HT1080 (cell line): ENCODE data around the gene PCDHB16. TPM values are rescaled to one million over a fixed set of nuclear protein-coding genes. Genes with fewer than 3 reads are reported as not detected.
"Not testable (repeated sequence)": the region's sequence is repeated elsewhere in the genome, so short reads cannot be mapped to it uniquely, and the experiment has no call there.

ENCODE experiments used
- DNase-seq: peaks from one replicate; pipeline ENCODE4 v3.0.0-alpha.2; 2015; ENCODE audit warnings: low read depth
- total RNA-seq: library from RNA; depleted of rRNA; stranded (reverse); fragments of >200 nt; shearing (Covaris generic); gene quantifications from 2 replicates; pipeline ENCODE4 v1.2.3, GENCODE V29; 2014; rRNA removed

Gene PCDHB16
- total RNA-seq, 1 experiment from 2014 or later = not detected

- not testable (repeated sequence) for DNase-seq
Measured at GRCh38 chr5:141224844-141225243, 42.7 kb downstream of the PCDHB16 start.

DNA sequence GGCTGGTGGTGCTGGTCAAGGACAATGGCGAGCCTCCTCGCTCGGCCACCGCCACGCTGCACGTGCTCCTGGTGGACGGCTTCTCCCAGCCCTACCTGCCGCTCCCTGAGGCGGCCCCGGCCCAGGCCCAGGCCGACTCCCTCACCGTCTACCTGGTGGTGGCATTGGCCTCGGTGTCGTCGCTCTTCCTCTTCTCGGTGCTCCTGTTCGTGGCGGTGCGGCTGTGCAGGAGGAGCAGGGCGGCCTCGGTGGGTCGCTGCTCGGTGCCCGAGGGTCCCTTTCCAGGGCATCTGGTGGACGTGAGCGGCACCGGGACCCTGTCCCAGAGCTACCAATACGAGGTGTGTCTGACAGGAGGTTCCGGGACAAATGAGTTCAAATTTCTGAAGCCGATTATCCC, 43.2 kb downstream of the PCDHB16 start:
- not testable (repeated sequence) for DNase-seq

DNA sequence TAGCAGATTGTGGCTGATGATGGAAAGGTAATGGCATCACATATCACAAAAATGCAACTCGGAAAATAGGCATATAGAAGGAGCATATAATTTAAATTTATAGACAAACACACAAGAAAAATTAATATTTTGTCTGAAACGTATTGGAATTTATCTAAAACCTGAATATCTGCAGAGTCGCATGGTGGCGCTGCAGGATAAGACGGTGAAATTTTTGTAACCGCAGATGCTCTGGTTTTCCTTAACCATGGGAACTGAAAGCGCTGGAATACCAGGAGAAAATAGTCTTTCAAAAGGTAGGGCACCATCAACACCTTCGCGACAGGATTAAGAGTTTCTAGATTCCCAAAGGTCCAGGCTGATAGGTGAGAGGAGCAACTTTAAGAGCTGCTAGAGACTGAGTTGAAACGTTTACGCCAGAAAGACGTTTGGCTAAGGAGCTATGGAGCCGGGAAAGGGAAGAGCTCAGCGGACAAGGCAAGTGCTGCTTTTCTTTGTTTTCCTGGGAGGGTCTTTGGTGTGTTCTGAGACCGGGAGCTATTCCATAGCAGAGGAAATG, 52.0 kb downstream of the PCDHB16 start:
- no peak for DNase-seq

Other genes starting within 250 kb of the PCDHB16 start
- not detected in 2 replicates for gene PCDHAC2, start 215.9 kb upstream of the PCDHB16 start, total RNA-seq
- not detected in 2 replicates for gene PCDHB1, start 131.0 kb upstream of the PCDHB16 start, total RNA-seq
- gene PCDHB2, start 87.8 kb upstream of the PCDHB16 start, total RNA-seq = 0.37 and 0.43 TPM in 2 replicates
- 0.03 TPM in 1 of 2 replicates, not detected in the other for gene PCDHB3, start 81.9 kb upstream of the PCDHB16 start, total RNA-seq
- gene PCDHB4, start 60.6 kb upstream of the PCDHB16 start, total RNA-seq = not detected in 2 replicates
- 0.10 and 0.90 TPM in 2 replicates for gene PCDHB5, start 47.2 kb upstream of the PCDHB16 start, total RNA-seq
- gene PCDHB6, start 32.3 kb upstream of the PCDHB16 start, total RNA-seq = 0.13 and 0.27 TPM in 2 replicates
- 0.05 TPM in 1 of 2 replicates, not detected in the other for gene PCDHB7, start 9.7 kb upstream of the PCDHB16 start, total RNA-seq
- not detected in 2 replicates for gene PCDHB8, start 4.6 kb upstream of the PCDHB16 start, total RNA-seq
- 0.40 TPM in 1 of 2 replicates, not detected in the other for gene PCDHB9, start 4.8 kb downstream of the PCDHB16 start, total RNA-seq
- 0.11 TPM in 1 of 2 replicates, not detected in the other for gene PCDHB10, start 10.0 kb downstream of the PCDHB16 start, total RNA-seq
- not detected in 2 replicates for gene PCDHB11, start 17.2 kb downstream of the PCDHB16 start, total RNA-seq
- not detected in 2 replicates for gene PCDHB12, start 26.3 kb downstream of the PCDHB16 start, total RNA-seq
- gene PCDHB13, start 31.5 kb downstream of the PCDHB16 start, total RNA-seq = 0.06 TPM in 1 of 2 replicates, not detected in the other
- gene PCDHB14, start 41.0 kb downstream of the PCDHB16 start, total RNA-seq = 0.03 and 0.08 TPM in 2 replicates
- 0.03 and 0.10 TPM in 2 replicates for gene PCDHB15, start 63.0 kb downstream of the PCDHB16 start, total RNA-seq
- not detected in 2 replicates for gene SLC25A2, start 121.7 kb downstream of the PCDHB16 start, total RNA-seq
- gene TAF7, start 138.4 kb downstream of the PCDHB16 start, total RNA-seq = 42.6 and 48.1 TPM in 2 replicates
- gene PCDHGA1, start 148.1 kb downstream of the PCDHB16 start, total RNA-seq = 0.07 and 0.32 TPM in 2 replicates
- gene PCDHGA2, start 156.4 kb downstream of the PCDHB16 start, total RNA-seq = 0.27 and 0.84 TPM in 2 replicates
- gene PCDHGA3, start 161.4 kb downstream of the PCDHB16 start, total RNA-seq = 0.10 and 0.14 TPM in 2 replicates
- gene PCDHGB1, start 167.7 kb downstream of the PCDHB16 start, total RNA-seq = 0.53 and 1.4 TPM in 2 replicates
- 0.71 and 0.73 TPM in 2 replicates for gene PCDHGA4, start 172.6 kb downstream of the PCDHB16 start, total RNA-seq
- gene PCDHGB2, start 177.6 kb downstream of the PCDHB16 start, total RNA-seq = 0.69 and 0.77 TPM in 2 replicates
- gene PCDHGA5, start 181.8 kb downstream of the PCDHB16 start, total RNA-seq = 0.07 and 0.21 TPM in 2 replicates
- gene PCDHGB3, start 187.9 kb downstream of the PCDHB16 start, total RNA-seq = 0.80 and 1.5 TPM in 2 replicates
- gene PCDHGA6, start 191.5 kb downstream of the PCDHB16 start, total RNA-seq = 0.20 and 1.2 TPM in 2 replicates
- 0.03 and 0.11 TPM in 2 replicates for gene PCDHGA7, start 200.4 kb downstream of the PCDHB16 start, total RNA-seq
- gene PCDHGB4, start 205.3 kb downstream of the PCDHB16 start, total RNA-seq = 9.9 and 10.2 TPM in 2 replicates
- gene PCDHGA8, start 210.2 kb downstream of the PCDHB16 start, total RNA-seq = 0.17 and 0.61 TPM in 2 replicates
- gene PCDHGB5, start 215.6 kb downstream of the PCDHB16 start, total RNA-seq = 0.37 and 0.55 TPM in 2 replicates
- 0.23 and 0.29 TPM in 2 replicates for gene PCDHGA9, start 220.4 kb downstream of the PCDHB16 start, total RNA-seq
- 0.10 and 0.20 TPM in 2 replicates for gene PCDHGB6, start 225.6 kb downstream of the PCDHB16 start, total RNA-seq
- gene PCDHGA10, start 230.6 kb downstream of the PCDHB16 start, total RNA-seq = 0.80 and 0.90 TPM in 2 replicates
- gene PCDHGB7, start 235.3 kb downstream of the PCDHB16 start, total RNA-seq = 0.47 and 0.53 TPM in 2 replicates
- gene PCDHGA11, start 238.7 kb downstream of the PCDHB16 start, total RNA-seq = 0.42 and 0.50 TPM in 2 replicates
- 0.66 and 0.70 TPM in 2 replicates for gene PCDHGA12, start 248.1 kb downstream of the PCDHB16 start, total RNA-seq